Liver (tissue), 9 donors: Measurements from ENCODE around the gene CCDC195. TPM values are rescaled to one million over a fixed set of nuclear protein-coding genes. Genes with fewer than 3 reads are reported as not detected.

Source experiments
- DNase-seq: peaks from one replicate; pipeline ENCODE4 v3.0.0-alpha.2; 2017; ENCODE audit warnings: low spot score
- H3K27ac ChIP-seq, 2 donors: one replicate each; pipeline ENCODE4 v1.7.0; 2013; ENCODE audit warnings: inconsistent platforms in 2 of 2, low read length in 2 of 2, control low read depth in 1 of 2, low read depth in 1 of 2, mild to moderate bottlenecking in 1 of 2
- H3K27me3 ChIP-seq, 4 donors: one replicate each; pipeline versions ENCODE4 v1.6.1 to v1.7.0; 2013; ENCODE audit warnings: low read length in 3 of 4, inconsistent platforms in 1 of 4, mild to moderate bottlenecking in 1 of 4, moderate library complexity in 1 of 4; ENCODE audit not compliant: control insufficient read depth in 4 of 4, insufficient read depth in 4 of 4
- H3K36me3 ChIP-seq, 4 donors: one replicate each; pipeline versions ENCODE4 v1.6.1 to v1.7.0; 2013; ENCODE audit warnings: low read length in 3 of 4, mild to moderate bottlenecking in 3 of 4, low read depth in 1 of 4, moderate library complexity in 1 of 4; ENCODE audit not compliant: control insufficient read depth in 4 of 4, insufficient read depth in 3 of 4
- H3K4me1 ChIP-seq, 4 donors: one replicate each; pipeline versions ENCODE4 v1.6.1 to v1.7.0; 2013; ENCODE audit warnings: low read length in 3 of 4, mild to moderate bottlenecking in 3 of 4, moderate library complexity in 1 of 4; ENCODE audit not compliant: control insufficient read depth in 4 of 4, insufficient read depth in 4 of 4
- H3K4me3 ChIP-seq, 3 donors: one replicate each; pipeline versions ENCODE4 v1.6.1 to v1.7.0; 2013; ENCODE audit warnings: low read length in 3 of 3, control low read depth in 1 of 3, low read depth in 1 of 3, mild to moderate bottlenecking in 1 of 3
- H3K9ac ChIP-seq, 2 donors: one replicate each; pipeline ENCODE4 v1.7.0; 2013; ENCODE audit warnings: low read length in 2 of 2, mild to moderate bottlenecking in 2 of 2, moderate library complexity in 2 of 2, control low read depth in 1 of 2, low read depth in 1 of 2
- H3K9me3 ChIP-seq, 4 donors: one replicate each; pipeline versions ENCODE4 v1.6.1 to v1.7.0; 2013; ENCODE audit warnings: low read length in 3 of 4; ENCODE audit not compliant: control insufficient read depth in 4 of 4
- ATF3 ChIP-seq: IDR thresholded peaks from 2 replicates; pipeline ENCODE4 v1.6.1; 2016; ENCODE audit warnings: antibody characterized with exemption
- CTCF ChIP-seq: fragments of 150-350 bp; IDR thresholded peaks from 2 replicates; pipeline ENCODE4 v1.5.1; 2017; ENCODE audit warnings: improper control_type of control experiment, low read depth, low read length; ENCODE audit not compliant: missing input control
- EGR1 ChIP-seq, 2 donors: IDR thresholded peaks; 2 replicates each; pipeline ENCODE4 v1.6.1; 2016 to 2018; ENCODE audit warnings: antibody characterized with exemption in 2 of 2, low read depth in 2 of 2
- FOXA2 ChIP-seq: IDR thresholded peaks from 2 replicates; pipeline ENCODE4 v1.6.1; 2016; ENCODE audit warnings: antibody characterized with exemption
- GABPA ChIP-seq, 2 donors: IDR thresholded peaks in 1 of 2; conservative IDR thresholded peaks in 1 of 2; 2 replicates each; pipeline ENCODE4 v1.6.1; 2016; ENCODE audit warnings: antibody characterized with exemption in 2 of 2, mild to moderate bottlenecking in 1 of 2, moderate library complexity in 1 of 2
- HNF4G ChIP-seq: IDR thresholded peaks from 2 replicates; pipeline ENCODE4 v1.6.1; 2016; ENCODE audit warnings: antibody characterized with exemption
- JUND ChIP-seq, 2 donors: IDR thresholded peaks; 2 replicates each; pipeline ENCODE4 v1.6.1; 2016; ENCODE audit warnings: antibody characterized with exemption in 2 of 2
- MAX ChIP-seq: IDR thresholded peaks from 2 replicates; pipeline ENCODE4 v1.6.1; 2016; ENCODE audit warnings: antibody characterized with exemption
- NR2F2 ChIP-seq: IDR thresholded peaks from 2 replicates; pipeline ENCODE4 v1.6.1; 2016; ENCODE audit warnings: antibody characterized with exemption
- RAD21 ChIP-seq, 2 donors: IDR thresholded peaks; 2 replicates each; pipeline ENCODE4 v1.6.1; 2016; ENCODE audit warnings: antibody characterized with exemption in 2 of 2, mild to moderate bottlenecking in 2 of 2
- SP1 ChIP-seq: IDR thresholded peaks from 2 replicates; pipeline ENCODE4 v1.6.1; 2018; ENCODE audit warnings: antibody characterized with exemption, mild to moderate bottlenecking
- TAF1 ChIP-seq: conservative IDR thresholded peaks from 2 replicates; pipeline ENCODE4 v1.6.1; 2016; ENCODE audit warnings: antibody characterized with exemption, mild to moderate bottlenecking
- ZBTB33 ChIP-seq: IDR thresholded peaks from 2 replicates; pipeline ENCODE4 v1.6.1; 2016; ENCODE audit warnings: antibody characterized with exemption
- WGBS: extraction: QIAGEN DNeasy Blood & Tissue Kit; methylation state at CpG from one replicate; pipeline ENCODE4 v1.1.7; 2013; 5-methylcytosine and 5-hydroxymethylcytosine counted together
- polyA plus RNA-seq, 2 donors: library from polyadenylated mRNA; stranded (reverse) in 1 of 2; unstranded in 1 of 2; fragments of 200-250 nt in 1 of 2; fragments of >200 nt in 1 of 2; fragmentation: Nextera tagmentation in 1 of 2; extraction: Ambion mirVana in 1 of 2; gene quantifications; one replicate each; pipeline versions ENCODE4 v1.2.1 to v1.2.3, GENCODE V29; 2013 to 2015
- total RNA-seq, 2 donors: library from RNA; depleted of rRNA; stranded (reverse); fragments of >200 nt; gene quantifications; one replicate each; pipeline ENCODE4 v1.2.3, GENCODE V29; 2014
- donor health status: healthy.
- donor health status: healthy.
- donor health status: healthy.
- donor health status: healthy.
- donor health status: healthy.

Gene CCDC195
- total and polyA plus RNA-seq, 4 donors, result not detected

- H3K4me3 ChIP-seq, result no peak overlapping the region
- no peaks in the 10 kb centered on the region for H3K27me3 ChIP-seq
- no peak for TF ChIP-seq EGR1 (IDR thresholded peaks at IDR 0.05; ENCODE audit: low read depth in 2 of 2)
- no peak for TF ChIP-seq ZBTB33
- no peak for TF ChIP-seq HNF4G
- no peak for TF ChIP-seq FOXA2
- no peak for TF ChIP-seq TAF1
- no peak for TF ChIP-seq CTCF
- TF ChIP-seq JUND (IDR thresholded peaks at IDR 0.05), result no peak
- TF ChIP-seq ATF3, result no peak
- no peak for TF ChIP-seq SP1
- TF ChIP-seq MAX, result no peak
- TF ChIP-seq RAD21 (IDR thresholded peaks at IDR 0.05), result no peak
- no peak for TF ChIP-seq GABPA (IDR thresholded peaks at IDR 0.05 in 1 of 2, conservative IDR thresholded peaks at IDR 0.05 in 1 of 2)
- TF ChIP-seq NR2F2, result no peak
- WGBS, result 94% methylated on average over 1 of the region's 1 CpG
- H3K9me3 ChIP-seq, result no peaks in the 10 kb centered on the region
- H3K4me1 ChIP-seq, result no peaks in the 10 kb centered on the region
- H3K27ac ChIP-seq, result no peak overlapping the region
- H3K9ac ChIP-seq, result no peak overlapping the region
- DNase-seq, result no peak
- H3K36me3 ChIP-seq, result no peaks in the 10 kb centered on the region
Observed at GRCh38 chr2:224669449-224669848, 46.7 kb downstream of the CCDC195 start.

GRCh38 chr2:224668123-224668909 lies 47.8 kb downstream of the CCDC195 start:
- Histone ChIP-seq H3K36me3 (no peaks in the 10 kb centered on the region), H3K9me3 (peaks cover 0 to 2% (median 0%) of the 10 kb centered on the region in 4 donors), H3K4me1 (no peaks in the 10 kb centered on the region), H3K27ac (no peak overlapping the region), H3K27me3 (no peaks in the 10 kb centered on the region), H3K4me3 (no peak overlapping the region), H3K9ac (no peak overlapping the region)
- WGBS, result 91% methylated on average over 12 of the region's 12 CpGs
- TF ChIP-seq CTCF, result no peak
- DNase-seq, result no peak
